K562 treated with DMSO at 1 percent for 48 hours (cell line): ENCODE data around the gene OOSP1. TPM values are rescaled to one million over a fixed set of nuclear protein-coding genes. Genes with fewer than 3 reads are reported as not detected.

Experiments used
- total RNA-seq: library from RNA; unstranded; fragments of 300-600 nt; gene quantifications from 2 replicates; pipeline ENCODE4 v1.2.3, GENCODE V29; 2022; ENCODE audit warnings: low replicate concordance; ENCODE audit errors: extremely low read depth

OOSP1 gene
- not detected in 2 replicates for total RNA-seq

GRCh38 chr11:59938132-59938531, at the start of gene OOSP1:
Gene OOSP1 (plus strand): TSS chr11:59938432. CDS start chr11:59938455, 23 bp downstream.

GRCh38 chr11:59963733-59964132, 25.5 kb downstream of the OOSP1 start, which contains the start of gene OOSP4A:
Gene OOSP4A (plus strand): TSS chr11:59964033. CDS start chr11:59964033, 0 bp downstream.

Other genes starting within 250 kb of the OOSP1 start
- gene OR10V1, start 224.6 kb upstream of the OOSP1 start, total RNA-seq, result not detected in 2 replicates
- gene STX3, start 183.1 kb upstream of the OOSP1 start, total RNA-seq, result not detected in 2 replicates
- not detected in 2 replicates for gene MRPL16, start 127.7 kb upstream of the OOSP1 start, total RNA-seq
- gene CBLIF, start 92.9 kb upstream of the OOSP1 start, total RNA-seq, result not detected in 2 replicates
- gene TCN1, start 71.9 kb upstream of the OOSP1 start, total RNA-seq, result not detected in 2 replicates
- not detected in 2 replicates for gene OOSP3, start 59.6 kb upstream of the OOSP1 start, total RNA-seq
- not detected in 2 replicates for gene OOSP4A, start 25.6 kb downstream of the OOSP1 start, total RNA-seq
- not detected in 2 replicates for gene OOSP4B, start 78.7 kb downstream of the OOSP1 start, total RNA-seq
- not detected in 2 replicates for gene OOSP2, start 102.0 kb downstream of the OOSP1 start, total RNA-seq
- gene MS4A3, start 118.2 kb downstream of the OOSP1 start, total RNA-seq, result not detected in 2 replicates
- not detected in 2 replicates for gene MS4A2, start 150.2 kb downstream of the OOSP1 start, total RNA-seq
- not detected in 2 replicates for gene MS4A6A, start 244.7 kb downstream of the OOSP1 start, total RNA-seq